Measurements from ENCODE around the gene C4BPA.

Gene C4BPA

DNA sequence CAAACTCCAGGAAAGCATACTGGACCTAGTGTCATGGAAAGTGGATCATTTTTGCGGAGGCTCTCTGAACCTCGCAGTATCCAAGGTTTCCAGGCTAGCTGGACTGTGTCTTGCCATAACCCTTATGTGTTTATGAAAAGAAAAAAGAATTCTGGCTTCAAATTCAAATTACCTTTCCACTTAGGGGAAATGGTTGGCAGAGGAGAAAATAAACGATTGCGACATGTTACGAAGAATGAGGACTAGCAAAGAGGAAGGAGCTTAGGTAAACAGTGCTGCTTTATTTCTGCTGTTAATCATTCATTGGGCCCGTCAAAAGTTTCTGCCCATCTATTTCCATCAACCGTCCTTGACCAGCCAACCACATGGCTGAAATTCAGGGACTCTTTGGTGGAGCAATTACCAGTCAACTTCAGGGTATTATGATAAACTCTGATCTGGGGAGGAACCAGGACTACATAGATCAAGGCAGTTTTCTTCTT lies at the start of gene C4BPA:
Gene C4BPA (plus strand): TSS at position 342 of the 482 bp plus-strand sequence. CDS start 8,793 bp downstream, outside the sequence.
- DNase-seq = no peak

DNA sequence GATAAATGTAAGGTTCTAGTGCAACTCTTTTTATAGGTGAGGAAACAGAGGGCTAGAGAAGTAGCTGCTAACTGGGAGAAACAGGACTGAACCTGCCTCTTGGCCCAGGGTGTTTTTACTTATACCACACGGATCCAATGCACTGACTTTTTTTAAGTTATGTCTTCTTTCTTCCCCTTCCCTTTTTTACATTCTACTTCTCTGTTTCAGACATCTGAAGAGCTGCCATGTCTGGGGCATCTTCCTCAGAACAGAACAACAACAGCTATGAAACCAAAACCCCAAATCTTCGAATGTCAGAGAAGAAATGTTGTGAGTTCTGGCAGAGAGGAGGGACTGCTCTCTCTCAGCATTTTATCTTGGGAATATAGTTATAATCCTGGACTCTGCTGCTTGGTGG lies 49.5 kb upstream of the C4BPA start:
- no peak for DNase-seq

- no peak for DNase-seq
Measured at GRCh38 chr1:207055386-207056001, 48.5 kb upstream of the C4BPA start.

DNA sequence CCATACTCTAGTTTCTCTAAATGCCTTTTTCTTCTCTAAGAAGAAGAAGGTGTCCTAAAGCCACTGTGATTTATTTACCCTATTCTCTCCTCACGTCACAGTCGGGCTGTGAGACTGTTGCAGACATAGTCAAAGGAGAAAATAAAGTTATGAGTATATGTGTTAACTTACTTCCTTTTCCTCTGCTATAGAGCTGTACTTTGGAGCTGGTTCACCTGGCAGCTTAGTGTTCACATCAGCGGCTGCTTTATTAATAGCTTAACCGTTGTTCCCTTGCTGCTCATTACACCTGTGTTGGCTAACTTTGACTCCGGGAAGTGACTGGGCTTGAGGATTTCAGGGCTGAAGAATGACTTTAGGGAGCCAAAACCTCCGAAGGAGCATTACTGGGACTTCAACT lies 47.4 kb upstream of the C4BPA start:
- DNase-seq = no peak

DNA sequence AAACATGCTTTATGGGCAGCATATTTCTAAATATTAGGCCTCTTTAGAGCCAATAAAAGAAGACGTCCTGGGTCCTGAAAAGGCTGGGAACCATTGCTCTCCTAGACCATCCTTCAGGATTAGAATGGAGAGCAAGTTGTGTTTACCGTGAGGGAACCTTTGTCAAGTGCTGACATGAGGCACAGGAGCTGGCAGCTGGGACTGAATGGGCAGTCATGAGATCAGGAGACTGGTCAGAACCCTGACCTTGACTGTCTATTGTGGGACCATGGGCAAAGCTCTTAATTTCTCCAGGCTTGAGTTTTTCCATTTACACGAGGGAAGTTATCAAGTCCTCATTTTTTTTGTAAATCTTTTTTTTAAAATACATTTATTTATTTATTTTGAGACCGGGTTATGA lies 45.8 kb upstream of the C4BPA start:
- no peak for DNase-seq

DNA sequence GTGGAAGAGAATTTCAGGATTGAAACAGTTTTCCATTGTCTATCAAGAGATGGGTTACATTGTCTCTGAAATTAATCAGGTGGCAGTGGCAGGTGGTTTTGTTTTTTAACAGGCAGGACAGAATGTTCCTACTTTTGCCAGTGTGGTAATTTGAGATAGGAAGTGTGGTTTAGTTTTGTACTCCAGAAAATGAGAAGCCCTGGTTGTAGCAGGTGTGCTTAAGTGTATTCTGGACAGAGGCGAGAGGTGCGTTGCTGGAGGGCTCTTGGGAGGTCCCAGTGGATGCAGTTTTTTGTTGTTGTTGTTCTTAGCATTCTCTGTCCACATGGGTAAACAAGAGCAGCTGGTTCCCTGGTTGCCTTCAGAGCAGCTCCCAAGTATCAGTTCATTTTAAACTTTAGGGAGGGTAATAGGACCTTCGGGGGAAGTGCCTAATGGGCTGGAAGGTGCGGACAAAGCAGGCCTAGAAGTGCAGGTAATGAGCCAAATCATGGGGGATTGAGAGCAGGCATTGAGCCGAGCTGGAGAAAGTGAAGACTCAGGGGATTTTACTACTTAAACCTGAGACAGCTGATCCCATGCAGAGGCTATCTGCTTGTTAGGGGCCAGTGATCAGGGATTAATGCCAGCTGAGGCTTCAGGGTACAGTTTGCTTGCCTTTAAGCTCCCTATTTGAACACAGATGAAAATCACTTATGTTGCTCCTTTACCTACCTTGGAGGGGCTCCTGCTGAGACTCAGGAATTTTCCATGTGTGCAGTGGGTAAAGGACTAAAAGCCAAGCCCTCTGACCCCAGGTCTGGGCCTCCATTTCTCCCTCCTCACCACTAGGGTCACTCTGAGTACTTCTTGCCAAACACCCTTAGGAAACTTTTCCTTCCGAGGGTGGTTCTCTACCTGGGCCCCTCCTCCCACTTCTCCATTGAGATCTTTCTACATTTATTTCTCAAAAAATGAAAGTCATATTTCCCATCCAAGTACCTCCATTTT lies 44.9 kb upstream of the C4BPA start:
- no peak for DNase-seq

DNA sequence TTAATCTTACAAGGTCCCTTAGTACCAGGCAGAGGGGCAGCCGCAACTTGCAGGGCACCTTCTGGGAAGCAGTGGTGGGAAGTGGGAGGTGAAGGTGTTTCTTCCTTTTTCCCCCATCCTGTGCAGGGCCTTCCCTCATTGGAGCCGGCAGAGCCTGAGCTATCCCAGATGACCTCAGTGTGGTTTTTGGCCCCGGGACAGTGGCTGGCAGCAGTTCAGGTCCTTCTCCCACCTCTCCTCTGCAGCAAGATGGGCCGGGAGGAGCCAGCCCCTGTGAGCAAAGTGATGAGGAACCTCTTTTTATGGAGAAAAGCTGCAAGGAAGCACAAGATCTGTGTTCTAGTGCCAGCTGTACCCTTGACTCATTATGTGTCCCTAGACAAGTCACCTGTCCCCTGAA lies 44.2 kb upstream of the C4BPA start:
- no peak for DNase-seq

DNA sequence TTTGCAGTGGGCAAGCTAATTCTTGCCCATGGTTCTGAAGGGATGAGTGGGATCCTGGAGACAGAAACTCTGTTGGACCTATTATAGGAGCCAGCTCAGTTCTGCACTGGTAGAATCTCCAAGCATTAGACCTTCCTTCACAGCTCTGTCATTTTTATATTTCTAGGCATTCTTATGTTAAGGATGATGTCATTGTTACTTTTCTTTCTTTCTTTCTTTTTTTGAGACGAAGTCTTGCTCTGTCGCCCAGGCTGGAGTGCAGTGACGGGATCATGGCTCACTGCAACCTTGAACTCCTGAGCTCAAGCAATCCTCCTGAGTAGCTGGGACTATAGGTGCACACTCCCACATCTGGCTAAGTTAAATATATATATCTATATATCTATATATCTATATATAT lies 43.4 kb upstream of the C4BPA start:
- DNase-seq = no peak

DNA sequence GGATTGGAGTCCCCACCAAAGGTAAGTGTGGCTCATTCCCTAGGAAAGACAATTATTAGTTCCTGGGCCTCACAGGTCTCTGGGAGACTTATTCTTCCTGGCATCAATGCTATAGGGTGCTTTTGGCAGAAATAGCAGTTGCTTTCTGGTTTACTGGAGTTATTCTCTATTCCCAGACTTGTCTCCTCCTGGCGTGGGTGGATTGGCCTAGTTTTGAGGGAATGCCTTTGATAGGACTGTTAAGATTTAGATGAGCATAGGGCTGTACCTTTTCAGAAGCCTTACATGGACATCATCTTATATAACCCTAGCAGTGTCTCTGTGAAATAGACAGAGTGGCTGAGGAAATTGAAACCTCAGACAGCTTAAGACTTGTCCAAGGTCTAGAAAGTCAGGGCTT lies 42.0 kb upstream of the C4BPA start:
- DNase-seq = no peak

DNA sequence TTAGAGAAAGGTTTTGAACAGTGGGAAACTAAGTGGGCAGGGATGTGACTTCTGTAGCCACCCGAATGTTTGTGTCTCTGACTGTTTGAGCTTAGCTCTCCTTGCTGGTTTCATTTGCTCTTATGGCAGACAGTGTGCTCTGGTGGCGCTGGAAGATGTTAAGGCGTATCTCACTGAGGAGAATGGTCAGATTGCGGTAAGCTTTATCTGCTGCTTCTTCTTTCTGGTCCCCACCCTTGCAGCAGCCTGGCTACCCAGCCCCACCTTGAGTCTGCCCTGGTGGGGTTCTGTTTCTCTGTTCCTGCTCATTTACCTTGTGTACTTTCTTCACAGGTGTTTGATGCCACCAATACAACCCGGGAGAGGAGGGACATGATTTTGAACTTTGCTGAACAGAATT lies 41.0 kb upstream of the C4BPA start:
- DNase-seq = no peak

DNA sequence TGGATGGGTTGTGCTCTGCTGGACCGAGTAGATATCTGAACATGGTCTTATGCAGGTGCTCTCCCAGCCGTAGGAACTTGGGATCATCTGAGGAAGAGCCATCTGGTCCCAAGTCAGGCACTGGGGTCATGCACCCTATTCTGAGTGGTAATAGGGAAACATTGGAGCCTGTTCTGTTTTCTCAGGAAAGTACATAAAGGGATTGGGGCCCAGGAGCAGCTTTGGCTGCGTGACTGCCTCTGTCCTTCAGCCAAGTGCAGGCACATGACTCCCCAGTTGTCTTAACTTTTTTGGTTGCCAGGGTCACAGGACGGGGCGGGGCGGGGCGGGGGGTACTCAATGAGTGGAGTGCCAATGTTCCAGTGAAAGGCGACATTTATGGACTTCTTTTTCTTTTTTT lies 39.5 kb upstream of the C4BPA start:
- DNase-seq = no peak

DNA sequence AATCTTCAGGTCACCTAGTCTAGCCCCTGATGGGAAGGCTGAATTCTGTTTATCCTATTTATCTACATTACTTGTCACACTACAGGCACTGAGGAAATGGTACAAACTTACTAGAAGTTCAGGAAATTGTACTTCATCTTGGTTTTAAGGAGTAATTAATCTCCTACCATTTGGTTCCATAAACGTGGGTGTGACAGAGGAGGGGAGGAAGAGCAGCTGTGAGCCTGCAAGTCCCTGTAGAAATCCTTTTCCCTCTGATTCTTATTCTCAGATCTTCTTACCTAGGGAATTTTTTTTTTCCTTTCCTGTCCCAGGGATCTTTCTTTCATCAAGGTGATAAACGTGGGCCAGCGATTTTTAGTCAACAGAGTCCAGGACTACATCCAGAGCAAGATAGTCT lies 36.8 kb upstream of the C4BPA start:
- no peak for DNase-seq

DNA sequence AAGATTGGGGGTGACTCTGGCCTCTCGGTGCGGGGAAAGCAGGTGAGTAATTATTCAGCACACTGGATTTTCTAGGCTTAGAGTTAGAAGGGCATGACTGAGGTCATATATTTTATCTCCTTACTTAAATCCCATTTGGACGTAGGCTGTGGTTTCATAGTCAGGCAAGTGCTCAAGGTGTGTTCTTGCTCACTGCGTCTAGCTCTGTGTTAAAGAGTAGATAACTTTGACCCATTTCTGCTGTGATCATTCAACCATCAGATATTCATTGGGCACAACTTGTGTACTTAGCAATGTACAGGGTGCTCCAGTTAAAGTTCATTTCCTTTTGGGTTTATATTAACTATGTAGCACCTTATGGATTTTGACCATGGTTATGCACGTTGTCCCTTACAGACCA lies 36.4 kb upstream of the C4BPA start:
- DNase-seq = no peak

DNA sequence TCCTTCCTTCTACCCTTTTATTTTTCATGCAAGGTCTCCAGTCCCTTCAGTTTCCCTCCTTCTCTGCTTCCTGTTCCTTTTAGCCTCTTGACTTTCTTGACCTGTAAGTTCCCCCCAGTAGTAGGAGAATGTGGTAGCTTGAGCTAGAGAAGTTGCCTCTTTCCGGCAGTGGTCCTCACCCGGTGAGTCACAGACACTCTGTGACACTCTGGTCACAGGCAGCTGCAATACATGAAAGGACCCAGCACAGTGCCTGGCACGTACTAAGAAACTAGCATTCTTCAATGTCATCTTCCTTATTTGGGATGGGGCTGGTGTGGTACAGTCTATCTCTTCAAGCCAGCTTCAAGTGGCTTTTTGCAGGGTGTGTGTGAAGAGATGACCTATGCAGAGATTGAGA lies 35.0 kb upstream of the C4BPA start:
- no peak for DNase-seq

DNA sequence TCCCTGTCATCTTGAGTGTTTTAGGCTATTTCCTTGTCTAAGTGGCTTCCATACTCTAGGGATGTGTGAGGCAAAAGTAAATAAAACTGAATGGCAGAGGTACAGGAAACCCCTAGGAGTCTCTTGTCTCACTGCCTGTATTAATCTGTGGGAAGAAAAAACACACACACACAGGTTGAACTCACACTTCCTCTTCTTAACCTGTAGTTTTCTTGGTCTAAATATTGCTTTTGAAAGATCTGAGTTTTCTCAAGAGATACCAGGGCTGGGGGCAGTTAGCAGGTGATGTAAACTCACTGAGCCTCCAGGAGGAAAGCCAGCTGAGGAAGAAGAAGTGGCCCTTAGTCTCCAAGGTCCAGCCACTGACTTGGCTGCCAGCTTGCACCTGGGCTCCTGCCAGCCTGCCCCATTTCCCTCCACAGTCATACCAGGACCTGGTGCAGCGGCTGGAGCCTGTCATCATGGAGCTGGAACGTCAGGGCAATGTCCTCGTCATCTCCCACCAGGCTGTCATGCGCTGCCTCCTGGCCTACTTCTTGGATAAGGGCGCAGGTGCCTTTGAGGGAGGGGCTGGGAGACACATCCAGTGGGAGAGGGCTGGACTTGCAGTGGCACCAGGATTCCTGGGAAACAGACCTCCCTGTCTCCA lies 34.1 kb upstream of the C4BPA start:
- no peak for DNase-seq

DNA sequence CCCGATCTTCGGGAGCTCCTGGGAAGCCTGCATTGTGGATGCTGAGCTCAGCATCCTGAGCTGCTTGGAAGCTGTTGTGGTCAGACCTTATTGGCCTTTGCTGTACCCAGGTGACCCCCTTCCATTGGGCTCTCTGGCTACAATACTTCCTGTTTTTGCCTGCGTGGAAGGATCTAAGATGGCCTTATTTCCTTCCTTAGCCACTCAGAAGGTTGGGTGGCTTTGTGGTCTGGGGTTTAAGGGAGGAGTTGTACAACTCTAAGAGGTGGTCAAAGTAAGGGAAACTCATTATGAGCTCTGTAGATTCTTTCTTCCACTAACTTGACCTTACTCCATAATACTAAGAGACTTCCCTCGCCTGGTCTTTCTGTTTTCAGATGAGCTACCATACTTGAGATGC lies 33.2 kb upstream of the C4BPA start:
- no peak for DNase-seq

DNA sequence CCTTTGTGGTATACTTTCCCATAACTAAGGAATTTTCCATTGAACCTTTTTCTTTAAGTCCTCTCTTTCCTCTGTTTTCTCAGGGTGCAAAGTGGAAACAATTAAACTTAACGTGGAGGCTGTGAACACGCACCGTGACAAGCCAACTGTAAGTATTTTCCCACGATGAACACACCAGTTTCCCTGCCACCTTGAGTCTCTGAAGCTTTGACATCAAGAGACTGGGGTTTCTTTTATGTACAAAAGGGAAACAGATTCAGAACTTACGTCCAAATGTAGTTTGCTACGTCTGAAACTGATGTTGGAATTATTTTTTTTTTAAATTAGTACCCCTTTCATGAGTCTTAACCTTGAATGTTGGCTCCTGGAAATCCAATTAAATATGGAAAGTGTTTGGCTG lies 32.6 kb upstream of the C4BPA start:
- DNase-seq = no peak

DNA sequence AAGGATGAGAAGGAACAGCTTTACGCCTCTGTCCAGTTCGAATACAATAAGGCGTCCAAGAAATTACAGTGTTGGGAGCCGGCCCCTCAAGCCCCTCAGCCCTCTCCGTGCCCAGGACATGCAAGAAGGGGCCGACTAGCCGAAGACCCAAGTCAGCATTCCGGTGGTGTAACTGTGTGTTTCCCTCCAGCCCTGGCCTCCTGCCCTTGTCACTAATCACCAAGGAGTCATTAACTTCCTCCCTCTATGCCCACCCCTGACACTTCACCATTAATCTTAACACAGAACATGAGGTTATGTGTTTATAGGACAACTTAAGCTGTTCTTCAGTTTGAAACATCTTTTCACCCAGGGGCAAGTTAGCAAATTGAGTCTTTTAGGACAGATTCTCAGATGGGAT lies 31.8 kb upstream of the C4BPA start:
- no peak for DNase-seq

GRCh38 chr1:207073906-207074820 lies 29.9 kb upstream of the C4BPA start:
- DNase-seq = no peak

- DNase-seq = no peak
Measured at GRCh38 chr1:207076181-207076955, 27.7 kb upstream of the C4BPA start.

DNA sequence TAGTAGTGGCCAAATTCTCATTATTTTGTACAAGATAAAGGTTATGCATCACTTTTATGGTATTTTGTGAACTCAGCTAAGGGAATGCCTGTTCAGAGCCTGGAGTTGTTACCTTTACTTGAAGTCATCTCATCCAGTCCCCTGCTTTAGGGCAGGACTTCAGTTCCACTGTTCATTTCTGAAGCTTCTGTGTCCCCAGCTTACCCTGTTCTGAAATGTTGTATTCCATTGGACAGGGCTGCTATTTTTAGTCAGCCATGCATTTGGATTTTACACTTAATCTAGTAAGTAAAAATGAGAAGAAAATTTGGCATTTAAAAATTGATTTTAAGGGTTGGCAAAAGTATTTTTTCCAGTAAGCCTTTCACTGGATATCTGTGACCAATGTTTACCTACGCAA lies 27.0 kb upstream of the C4BPA start:
- DNase-seq = no peak

Data from cerebellar nuclear complex (tissue), 1 donor.